Gastrocnemius medialis (tissue), 4 donors: ENCODE data around the gene TNNT1.

Experiments
- CTCF ChIP-seq, 5 experiments: fragments of 450-650 bp in 3 of 5; fragments of 200-600 bp in 2 of 5; sonication (generic) in 2 of 5; IDR thresholded peaks in 4 of 5; conservative IDR thresholded peaks in 1 of 5; 1 replicate in 4 of 5; 2 replicates in 1 of 5; pipeline ENCODE4 v1.5.1; 2016 to 2019; ENCODE audit warnings: antibody characterized with exemption in 5 of 5, mild to moderate bottlenecking in 3 of 5, moderate library complexity in 3 of 5
- POLR2A ChIP-seq, 2 donors: fragments of 450-650 bp; IDR thresholded peaks; one replicate each; pipeline ENCODE4 v1.6.1; 2017; ENCODE audit warnings: antibody characterized with exemption in 2 of 2, mild to moderate bottlenecking in 2 of 2, moderate library complexity in 2 of 2

DNA sequence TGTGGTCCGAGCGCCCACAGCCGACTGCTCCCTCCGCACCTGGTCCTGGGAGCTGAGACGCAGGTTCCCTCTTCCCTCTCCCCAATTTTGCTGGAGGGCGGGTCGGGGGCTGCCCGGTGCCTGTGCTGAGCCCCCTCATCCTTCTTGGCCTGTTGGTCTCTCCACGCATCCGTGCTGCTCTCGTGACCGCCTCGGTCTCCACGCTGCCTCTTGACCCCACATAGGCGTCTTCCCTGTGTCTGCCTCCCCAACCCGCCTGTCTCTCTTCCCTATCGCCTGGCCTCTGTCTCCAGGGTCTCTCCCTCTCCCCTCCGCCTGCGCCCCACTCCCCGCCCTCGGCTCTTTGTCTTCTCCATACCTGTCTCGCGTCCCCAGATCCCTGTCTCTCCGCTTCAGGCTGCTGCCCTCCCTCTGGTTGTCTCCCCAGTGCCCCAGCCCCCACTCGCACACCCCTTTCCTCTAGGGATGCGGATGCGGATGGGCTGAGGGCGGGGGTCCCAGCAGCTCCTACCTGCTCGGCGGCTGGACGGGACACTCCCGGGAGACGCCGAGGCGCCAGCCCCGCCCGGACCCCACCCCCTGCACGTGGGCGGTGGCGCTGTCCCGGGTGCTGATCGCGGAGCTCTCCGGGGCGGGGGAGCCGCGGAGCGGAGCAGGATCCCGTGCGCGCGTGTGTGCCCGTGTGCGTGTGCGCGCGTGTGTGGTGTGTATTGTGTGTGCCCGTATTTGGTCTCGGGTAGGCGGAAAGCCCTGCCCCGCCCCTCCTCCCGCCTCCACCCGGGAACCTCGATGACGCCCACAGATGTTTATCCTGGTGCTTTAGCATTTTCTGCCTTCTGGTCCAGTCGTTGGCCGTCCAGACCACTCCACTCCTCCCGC lies 30.8 kb upstream of the TNNT1 start, which contains the start of gene SYT5:
- TF ChIP-seq CTCF (IDR thresholded peaks at IDR 0.05 in 4 of 5, conservative IDR thresholded peaks at IDR 0.05 in 1 of 5) (no peak), POLR2A (IDR thresholded peaks at IDR 0.05) (no peak)
